Endodermal cell (in vitro differentiated cells): ENCODE measurements around the gene PCP4L1. TPM values are rescaled to one million over a fixed set of nuclear protein-coding genes. Genes with fewer than 3 reads are reported as not detected.
A peak's percentile ranks its signal among the peaks of the same experiment; 100 is the strongest.

ENCODE experiments used
- DNase-seq: peaks from one replicate; pipeline ENCODE4 v3.0.0-alpha.2; 2017
- H3K27ac ChIP-seq: 2 replicates; pipeline ENCODE4 v1.5.1; 2013; ENCODE audit warnings: mild to moderate bottlenecking, low read depth, low read length, moderate library complexity
- H3K27me3 ChIP-seq: 2 replicates; pipeline ENCODE4 v1.6.1; 2013; ENCODE audit warnings: mild to moderate bottlenecking, low read length, moderate library complexity; ENCODE audit not compliant: insufficient read depth, control insufficient read depth, poor library complexity, severe bottlenecking
- H3K36me3 ChIP-seq: 2 replicates; pipeline ENCODE4 v1.7.0; 2013; ENCODE audit warnings: mild to moderate bottlenecking, low read length, moderate library complexity; ENCODE audit not compliant: control insufficient read depth, insufficient read depth
- H3K4me1 ChIP-seq: one replicate; pipeline ENCODE4 v1.7.0; 2013; ENCODE audit warnings: low read length; ENCODE audit not compliant: control insufficient read depth, insufficient read depth
- H3K4me3 ChIP-seq: 2 replicates; pipeline ENCODE4 v1.5.1; 2013; ENCODE audit warnings: mild to moderate bottlenecking, low read length, moderate library complexity
- H3K9ac ChIP-seq: 2 replicates; pipeline ENCODE4 v1.6.1; 2013; ENCODE audit warnings: mild to moderate bottlenecking, low read length, moderate library complexity; ENCODE audit not compliant: poor library complexity, severe bottlenecking; ENCODE audit errors: extremely low read depth
- H3K9me3 ChIP-seq: 2 replicates; pipeline ENCODE4 v1.6.1; 2013; ENCODE audit warnings: mild to moderate bottlenecking, low read length, moderate library complexity; ENCODE audit not compliant: control insufficient read depth
- H3K27ac Mint-ChIP-seq: 2 replicates; pipeline ENCODE4 v1.8.0; 2020; ENCODE audit warnings: mixed read lengths
- H3K27me3 Mint-ChIP-seq: 2 replicates; pipeline ENCODE4 v1.8.0; 2021; ENCODE audit warnings: mild to moderate bottlenecking, mixed read lengths; ENCODE audit not compliant: insufficient read depth
- H3K36me3 Mint-ChIP-seq: 2 replicates; pipeline ENCODE4 v1.8.0; 2020; ENCODE audit warnings: low read depth, mixed read lengths
- H3K4me1 Mint-ChIP-seq: 2 replicates; pipeline ENCODE4 v1.8.0; 2020; ENCODE audit warnings: mixed read lengths
- H3K4me3 Mint-ChIP-seq: 2 replicates; pipeline ENCODE4 v1.8.0; 2020; ENCODE audit warnings: mild to moderate bottlenecking, moderate library complexity, mixed read lengths
- H3K9me3 Mint-ChIP-seq: 2 replicates; pipeline ENCODE4 v1.8.0; 2020; ENCODE audit warnings: mild to moderate bottlenecking, mixed read lengths
- CTCF ChIP-seq: fragments of 200-600 bp; sonication (generic); conservative IDR thresholded peaks from 2 replicates; pipeline ENCODE4 v1.5.0; 2021; ENCODE audit warnings: antibody characterized with exemption, mild to moderate bottlenecking
- WGBS, 2 experiments: methylation state at CpG; one replicate each; pipeline versions ENCODE4 v1.1.5 to v1.1.7; 2013; ENCODE audit warnings: missing lambda C conversion rate in 2 of 2, mixed read lengths in 1 of 2; ENCODE audit not compliant: insufficient coverage in 1 of 2, insufficient read length in 1 of 2; 5-methylcytosine and 5-hydroxymethylcytosine counted together
- total RNA-seq, 2 donors: library from RNA; stranded (reverse); fragmentation: NEBNext Ultra II Directional in 1 of 2; extraction: Animal tissue kit (Norgen Biotek cat#: 25700) in 1 of 2; gene quantifications; 2 replicates in 1 of 2; 3 replicates in 1 of 2; pipeline ENCODE4 v1.2.1, GENCODE V29; 2021

PCP4L1 gene
- total RNA-seq, 2 donors from 2014 or later, result 4.0 to 11.3 TPM

- Histone ChIP-seq H3K9ac (no peak overlapping the region), H3K27me3 (no peaks in the 10 kb centered on the region), H3K36me3 (peaks cover 14% of the 10 kb centered on the region), H3K9me3 (no peaks in the 10 kb centered on the region), H3K4me3 (peak overlapping the region; percentile 96), H3K27ac (no peak overlapping the region), H3K4me1 (peaks cover 14% of the 10 kb centered on the region)
- Mint-ChIP-seq H3K27me3 (no peaks in the 10 kb centered on the region), H3K36me3 (peaks cover 16% of the 10 kb centered on the region), H3K27ac (peak overlapping the region; percentile 94), H3K9me3 (no peaks in the 10 kb centered on the region), H3K4me3 (peak overlapping the region; percentile 85), H3K4me1 (peaks cover 45% of the 10 kb centered on the region)
- no peak for TF ChIP-seq CTCF
- DNase-seq, result no peak
- WGBS, 2 experiments, result 84 to 100% methylated on average over 1 to 3 of the region's 3 CpGs
These were observed 31.8 kb upstream of the PCP4L1 start for GRCh38 chr1:161226759-161227158.

- no peak overlapping the region for H3K9ac ChIP-seq
- Mint-ChIP-seq H3K9me3 (no peaks in the 10 kb centered on the region), H3K27me3 (no peaks in the 10 kb centered on the region), H3K36me3 (peaks cover 12% of the 10 kb centered on the region), H3K4me3 (peak overlapping the region; percentile 85), H3K4me1 (peaks cover 39% of the 10 kb centered on the region), H3K27ac (peak overlapping the region; percentile 94)
- H3K27ac ChIP-seq, result no peak overlapping the region
- peaks cover 14% of the 10 kb centered on the region for H3K36me3 ChIP-seq
- peak; percentile 92 for DNase-seq
- H3K4me3 ChIP-seq, result peak overlapping the region; percentile 96
- 13 to 59% methylated on average over 2 to 11 of the region's 11 CpGs for WGBS, 2 experiments
- H3K9me3 ChIP-seq, result no peaks in the 10 kb centered on the region
- H3K4me1 ChIP-seq, result peaks cover 14% of the 10 kb centered on the region
- H3K27me3 ChIP-seq, result no peaks in the 10 kb centered on the region
- TF ChIP-seq CTCF, result peak; percentile 94
These were observed 31.2 kb upstream of the PCP4L1 start for GRCh38 chr1:161227196-161227871.

- peaks cover 12% of the 10 kb centered on the region for H3K36me3 Mint-ChIP-seq
- H3K27me3 Mint-ChIP-seq, result no peaks in the 10 kb centered on the region
- H3K4me1 Mint-ChIP-seq, result peaks cover 34% of the 10 kb centered on the region
- H3K9me3 ChIP-seq, result no peaks in the 10 kb centered on the region
- H3K27ac Mint-ChIP-seq, result no peak overlapping the region
- no peak overlapping the region for H3K9ac ChIP-seq
- H3K4me3 ChIP-seq, result no peak overlapping the region
- DNase-seq, result no peak
- H3K27me3 ChIP-seq, result no peaks in the 10 kb centered on the region
- H3K27ac ChIP-seq, result no peak overlapping the region
- TF ChIP-seq CTCF, result no peak
- WGBS, 2 experiments, result 94% methylated on average over 7 of the region's 7 CpGs; no CpG with 5 or more reads in 1 of the 2 experiments
- H3K36me3 ChIP-seq, result peaks cover 14% of the 10 kb centered on the region
- no peak overlapping the region for H3K4me3 Mint-ChIP-seq
- no peaks in the 10 kb centered on the region for H3K9me3 Mint-ChIP-seq
- H3K4me1 ChIP-seq, result peaks cover 13% of the 10 kb centered on the region
These were observed 30.5 kb upstream of the PCP4L1 start for GRCh38 chr1:161228032-161228431.
